Hepatocyte (in vitro differentiated cells): ENCODE results near the gene MCM3. TPM values are rescaled to one million over a fixed set of nuclear protein-coding genes. Genes with fewer than 3 reads are reported as not detected.

ENCODE experiments used
- DNase-seq: peaks from one replicate; pipeline ENCODE4 v3.0.0-alpha.2; 2016; ENCODE audit warnings: low spot score
- H2AFZ ChIP-seq: fragments of 200-600 bp; sonication (generic); 2 replicates; pipeline ENCODE4 v1.6.0; 2016; ENCODE audit warnings: antibody characterized with exemption, mild to moderate bottlenecking
- H3K27ac ChIP-seq: fragments of 200-600 bp; sonication (generic); 2 replicates; pipeline ENCODE4 v1.5.1; 2016; ENCODE audit warnings: mild to moderate bottlenecking
- H3K27me3 ChIP-seq: fragments of 200-600 bp; sonication (generic); 2 replicates; pipeline ENCODE4 v1.6.1; 2016
- H3K36me3 ChIP-seq: fragments of 200-600 bp; sonication (generic); replicated peaks from 2 replicates; pipeline ENCODE4 v1.5.1; 2016; ENCODE audit warnings: low read depth; ENCODE audit not compliant: insufficient read depth
- H3K4me1 ChIP-seq: fragments of 200-600 bp; sonication (generic); 2 replicates; pipeline ENCODE4 v1.5.1; 2016; ENCODE audit warnings: mild to moderate bottlenecking, moderate library complexity; ENCODE audit not compliant: insufficient read depth
- H3K4me2 ChIP-seq: fragments of 200-600 bp; sonication (generic); 2 replicates; pipeline ENCODE4 v1.6.0; 2016
- H3K4me3 ChIP-seq: fragments of 200-600 bp; sonication (generic); 2 replicates; pipeline ENCODE4 v1.5.1; 2016; ENCODE audit warnings: mild to moderate bottlenecking
- H3K79me2 ChIP-seq: fragments of 200-600 bp; sonication (generic); 2 replicates; pipeline ENCODE4 v1.6.0; 2017; ENCODE audit warnings: mild to moderate bottlenecking
- H3K9me2 ChIP-seq: fragments of 200-600 bp; sonication (generic); replicated peaks from 2 replicates; pipeline ENCODE4 v1.6.0; 2017; ENCODE audit warnings: mild to moderate bottlenecking; ENCODE audit not compliant: insufficient read depth
- H3K9me3 ChIP-seq: fragments of 200-600 bp; sonication (generic); 2 replicates; pipeline ENCODE4 v1.5.1; 2016; ENCODE audit warnings: low read depth, mild to moderate bottlenecking
- H4K20me1 ChIP-seq: fragments of 200-600 bp; sonication (generic); 2 replicates; pipeline ENCODE4 v1.6.0; 2016; ENCODE audit warnings: mild to moderate bottlenecking; ENCODE audit not compliant: insufficient read depth, poor library complexity, severe bottlenecking
- EZH2 ChIP-seq: fragments of 200-600 bp; sonication (generic); IDR thresholded peaks from 2 replicates; pipeline ENCODE4 v1.6.1; 2016; ENCODE audit warnings: antibody characterized with exemption, mild to moderate bottlenecking, borderline replicate concordance
- EZH2phosphoT487 ChIP-seq: fragments of 200-600 bp; sonication (generic); IDR thresholded peaks from one replicate; pipeline ENCODE4 v1.6.1; 2018; ENCODE audit warnings: antibody characterized with exemption, mild to moderate bottlenecking, low read depth, moderate library complexity; ENCODE audit not compliant: unreplicated experiment, severe bottlenecking
- WGBS: methylation state at CpG from one replicate; pipeline ENCODE4 v1.1.6; 2016; ENCODE audit warnings: low lambda C conversion rate; ENCODE audit errors: missing lambda C conversion rate; 5-methylcytosine and 5-hydroxymethylcytosine counted together
- polyA plus RNA-seq: library from polyadenylated mRNA; unstranded; fragments of >200 nt; fragmentation: Nextera tagmentation; extraction: Ambion mirVana; gene quantifications from 2 replicates; pipeline ENCODE4 v1.2.1, GENCODE V29; 2016
- total RNA-seq: library from RNA; depleted of rRNA; stranded (reverse); fragments of >200 nt; gene quantifications from 2 replicates; pipeline ENCODE4 v1.2.3, GENCODE V29; 2014
- TF ChIP-seq, protein P1 (sequence below): fragments of 200-600 bp; sonication (generic); IDR thresholded peaks from 2 replicates; pipeline ENCODE4 v1.5.1; 2016; ENCODE audit warnings: antibody characterized with exemption, mild to moderate bottlenecking; ENCODE audit not compliant: poor library complexity

Gene MCM3
- total and polyA plus RNA-seq, 2 experiments from 2014 or later: 33.8 to 40.7 TPM

DNA sequence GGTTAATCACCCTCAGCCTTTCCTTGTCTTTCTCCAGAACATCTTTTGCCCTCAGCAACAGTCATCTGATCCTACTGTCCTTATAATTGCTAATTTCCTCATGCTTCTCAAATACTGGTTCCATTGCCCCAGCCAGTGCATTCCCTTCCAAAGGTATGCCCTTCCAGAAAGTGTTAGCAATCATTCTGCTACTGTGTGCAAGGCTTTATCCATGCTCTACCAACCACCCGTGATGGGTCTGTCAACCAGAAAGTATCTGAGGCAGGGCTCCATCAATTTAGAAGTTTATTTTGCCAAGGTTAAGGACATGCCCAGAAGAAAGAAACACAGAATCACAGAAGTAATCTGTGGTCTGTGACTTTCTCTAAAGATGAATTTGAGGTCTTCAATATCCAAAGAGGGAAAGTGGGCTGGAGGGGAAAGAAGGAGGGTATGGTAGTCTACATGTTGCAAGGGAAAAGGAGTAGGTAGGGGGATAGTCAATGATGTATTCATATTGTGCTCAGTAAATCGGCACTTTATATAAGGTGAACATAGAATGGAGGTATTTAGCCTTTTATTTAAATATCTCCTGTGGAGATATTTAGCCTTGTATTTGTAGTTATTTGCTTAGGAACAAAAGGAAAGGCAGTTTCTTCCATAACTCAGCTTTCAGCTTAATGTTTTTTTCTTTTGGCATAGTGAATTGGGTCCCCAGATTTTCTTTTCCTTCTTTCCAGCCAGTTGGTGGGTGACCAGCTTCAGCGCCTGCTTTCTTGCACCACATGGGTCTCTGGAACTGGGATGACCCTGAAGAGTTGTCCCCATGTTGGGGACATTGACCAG is 42.2 kb upstream of the MCM3 start:
- H3K9me3 ChIP-seq: no peaks in the 10 kb centered on the region
- no peak for DNase-seq
- no peaks in the 10 kb centered on the region for H3K27me3 ChIP-seq
- no peaks in the 10 kb centered on the region for H3K79me2 ChIP-seq
- H4K20me1 ChIP-seq: no peaks in the 10 kb centered on the region
- H3K4me3 ChIP-seq: no peak overlapping the region
- peak overlapping the region; percentile 59 for H3K4me2 ChIP-seq
- TF ChIP-seq EZH2 (no peak), EZH2phosphoT487 (no peak)
- TF ChIP-seq, protein P1, sequence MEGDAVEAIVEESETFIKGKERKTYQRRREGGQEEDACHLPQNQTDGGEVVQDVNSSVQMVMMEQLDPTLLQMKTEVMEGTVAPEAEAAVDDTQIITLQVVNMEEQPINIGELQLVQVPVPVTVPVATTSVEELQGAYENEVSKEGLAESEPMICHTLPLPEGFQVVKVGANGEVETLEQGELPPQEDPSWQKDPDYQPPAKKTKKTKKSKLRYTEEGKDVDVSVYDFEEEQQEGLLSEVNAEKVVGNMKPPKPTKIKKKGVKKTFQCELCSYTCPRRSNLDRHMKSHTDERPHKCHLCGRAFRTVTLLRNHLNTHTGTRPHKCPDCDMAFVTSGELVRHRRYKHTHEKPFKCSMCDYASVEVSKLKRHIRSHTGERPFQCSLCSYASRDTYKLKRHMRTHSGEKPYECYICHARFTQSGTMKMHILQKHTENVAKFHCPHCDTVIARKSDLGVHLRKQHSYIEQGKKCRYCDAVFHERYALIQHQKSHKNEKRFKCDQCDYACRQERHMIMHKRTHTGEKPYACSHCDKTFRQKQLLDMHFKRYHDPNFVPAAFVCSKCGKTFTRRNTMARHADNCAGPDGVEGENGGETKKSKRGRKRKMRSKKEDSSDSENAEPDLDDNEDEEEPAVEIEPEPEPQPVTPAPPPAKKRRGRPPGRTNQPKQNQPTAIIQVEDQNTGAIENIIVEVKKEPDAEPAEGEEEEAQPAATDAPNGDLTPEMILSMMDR: no peak
- H3K36me3 ChIP-seq: no peaks in the 10 kb centered on the region
- H3K27ac ChIP-seq: peak overlapping the region; percentile 97
- 91% methylated on average over 3 of the region's 3 CpGs for WGBS
- peaks cover 41% of the 10 kb centered on the region for H3K4me1 ChIP-seq
- no peak overlapping the region for H2AFZ ChIP-seq
- no peaks in the 10 kb centered on the region for H3K9me2 ChIP-seq

- Histone ChIP-seq H3K27me3 (no peaks in the 10 kb centered on the region), H3K79me2 (no peaks in the 10 kb centered on the region), H2AFZ (peak overlapping the region; percentile 37), H3K4me3 (no peak overlapping the region), H3K4me2 (peak overlapping the region; percentile 59), H3K9me3 (no peaks in the 10 kb centered on the region), H3K9me2 (no peaks in the 10 kb centered on the region), H3K27ac (peak overlapping the region; percentile 97), H3K36me3 (no peaks in the 10 kb centered on the region), H3K4me1 (peaks cover 36% of the 10 kb centered on the region), H4K20me1 (no peaks in the 10 kb centered on the region)
- TF ChIP-seq, protein P1: no peak
- peak; percentile 70 for DNase-seq
- whole genome bisulfite sequencing: 33% methylated on average over 14 of the region's 14 CpGs
Observed at GRCh38 chr6:52325695-52326471, 41.3 kb upstream of the MCM3 start.

- no peak overlapping the region for H3K4me2 ChIP-seq
- no peak for DNase-seq
Observed at GRCh38 chr6:52324189-52324588, 39.6 kb upstream of the MCM3 start.

More at GRCh38 chr6:52324189-52324588, 39.6 kb upstream of the MCM3 start:
- 82% methylated on average over 6 of the region's 6 CpGs for WGBS
- no peaks in the 10 kb centered on the region for H3K9me3 ChIP-seq
- no peaks in the 10 kb centered on the region for H3K79me2 ChIP-seq
- peaks cover 26% of the 10 kb centered on the region for H3K4me1 ChIP-seq
- TF ChIP-seq EZH2 (no peak), EZH2phosphoT487 (no peak)
- TF ChIP-seq, protein P1: no peak
- no peaks in the 10 kb centered on the region for H3K36me3 ChIP-seq
- H3K9me2 ChIP-seq: no peaks in the 10 kb centered on the region
- H3K27me3 ChIP-seq: no peaks in the 10 kb centered on the region
- no peak overlapping the region for H2AFZ ChIP-seq
- H3K4me3 ChIP-seq: no peak overlapping the region
- H4K20me1 ChIP-seq: no peaks in the 10 kb centered on the region
- no peak overlapping the region for H3K27ac ChIP-seq
